WTC11 (cell line): ENCODE data around the gene GRM1.

Experiments
- FOXJ3 ChIP-seq: sonication (generic); formaldehyde crosslinking; IDR thresholded peaks from 2 replicates; pipeline ENCODE4 v1.9.0; 2021; ENCODE audit warnings: missing genetic modification reagents, mild to moderate bottlenecking, borderline replicate concordance
- NFE2L1 ChIP-seq: sonication (generic); formaldehyde crosslinking; IDR thresholded peaks from 2 replicates; pipeline ENCODE4 v1.8.1; 2023; ENCODE audit warnings: missing genetic modification reagents
- NR3C1 ChIP-seq: sonication (generic); formaldehyde crosslinking; conservative IDR thresholded peaks from 2 replicates; pipeline ENCODE4 v1.8.1; 2023; ENCODE audit warnings: low read depth, mild to moderate bottlenecking, missing genetic modification reagents
- TP53 ChIP-seq: sonication (generic); formaldehyde crosslinking; IDR thresholded peaks from 2 replicates; pipeline ENCODE4 v1.8.1; 2023; ENCODE audit warnings: mild to moderate bottlenecking, missing genetic modification reagents

GRCh38 chr6:146304181-146304580 is 275.3 kb downstream of the GRM1 start:
- no peak for TF ChIP-seq TP53 (CRISPR knock-in tag)
- TF ChIP-seq FOXJ3 (CRISPR knock-in tag) = no peak
- no peak for TF ChIP-seq NR3C1 (CRISPR knock-in tag)
- TF ChIP-seq NFE2L1 (CRISPR knock-in tag) = no peak
